Adrenal gland (tissue), 5 donors: ENCODE measurements around the gene ILK.

Experiments used
- CTCF ChIP-seq, 6 experiments: fragments of 450-650 bp in 4 of 6; fragments of 200-600 bp in 2 of 6; sonication (generic) in 1 of 6; IDR thresholded peaks; 1 replicate in 5 of 6; 2 replicates in 1 of 6; pipeline versions ENCODE4 v1.5.1 to v1.8.0; 2016 to 2021; ENCODE audit warnings: antibody characterized with exemption in 6 of 6, mild to moderate bottlenecking in 2 of 6, moderate library complexity in 1 of 6
- POLR2A ChIP-seq, 2 donors: fragments of 450-650 bp; IDR thresholded peaks; one replicate each; pipeline ENCODE4 v1.6.1; 2017; ENCODE audit warnings: antibody characterized with exemption in 2 of 2, mild to moderate bottlenecking in 2 of 2, moderate library complexity in 1 of 2
- donor health status: DM: no; HTN: no; CAD: no.

- TF ChIP-seq CTCF (IDR thresholded peaks at IDR 0.05) (no peak), POLR2A (IDR thresholded peaks at IDR 0.05) (no peak)
Measured at GRCh38 chr11:6657346-6657745, 53.8 kb downstream of the ILK start.
